OCI-LY1 (cell line): ENCODE measurements around the gene OR8B4.

Experiments used
- H2AFZ ChIP-seq: fragments of 200-600 bp; sonication (generic), shearing (Covaris generic); 2 replicates; pipeline ENCODE4 v1.6.0; 2014; ENCODE audit warnings: antibody characterized with exemption, mild to moderate bottlenecking, low read length
- H3F3A ChIP-seq: fragments of 200-600 bp; sonication (generic), shearing (Covaris generic); 2 replicates; pipeline ENCODE4 v1.6.0; 2014; ENCODE audit warnings: mild to moderate bottlenecking, antibody characterized with exemption, low read length, moderate library complexity; ENCODE audit not compliant: insufficient read depth
- H3K27ac ChIP-seq: fragments of 200-600 bp; sonication (generic); 2 replicates; pipeline ENCODE4 v1.5.1; 2014; ENCODE audit warnings: low read length, mixed run types, mild to moderate bottlenecking, low read depth; ENCODE audit not compliant: poor library complexity, severe bottlenecking
- H3K27me3 ChIP-seq: fragments of 200-600 bp; sonication (generic); 2 replicates; pipeline ENCODE4 v1.6.0; 2014; ENCODE audit warnings: antibody characterized with exemption, mild to moderate bottlenecking, low read length, moderate library complexity; ENCODE audit not compliant: insufficient read depth
- H3K36me3 ChIP-seq: fragments of 200-600 bp; sonication (generic); 2 replicates; pipeline ENCODE4 v1.6.1; 2014; ENCODE audit warnings: mild to moderate bottlenecking, antibody characterized with exemption, low read length, moderate library complexity, mixed read lengths; ENCODE audit not compliant: insufficient read depth
- H3K4me1 ChIP-seq: fragments of 200-600 bp; sonication (generic); 2 replicates; pipeline ENCODE4 v1.5.1; 2014; ENCODE audit warnings: mild to moderate bottlenecking, low read length, moderate library complexity; ENCODE audit not compliant: insufficient read depth, severe bottlenecking
- H3K4me2 ChIP-seq: fragments of 200-600 bp; sonication (generic), shearing (Covaris generic); 2 replicates; pipeline ENCODE4 v1.6.1; 2014; ENCODE audit warnings: low read length
- H3K4me3 ChIP-seq: fragments of 200-600 bp; sonication (generic); 2 replicates; pipeline ENCODE4 v1.5.1; 2014; ENCODE audit warnings: low read length, low read depth, mild to moderate bottlenecking, mixed read lengths; ENCODE audit not compliant: poor library complexity, severe bottlenecking
- H3K79me2 ChIP-seq: fragments of 200-600 bp; shearing (Covaris generic); 2 replicates; pipeline ENCODE4 v1.6.1; 2016; ENCODE audit warnings: mixed run types, low read length, mixed read lengths; ENCODE audit not compliant: insufficient read depth
- H3K9ac ChIP-seq: fragments of 200-600 bp; sonication (generic), shearing (Covaris generic); 2 replicates; pipeline ENCODE4 v1.6.1; 2014; ENCODE audit warnings: mild to moderate bottlenecking, low read length, mixed read lengths
- H3K9me2 ChIP-seq: fragments of 200-600 bp; sonication (generic), shearing (Covaris generic); 2 replicates; pipeline ENCODE4 v1.6.1; 2014; ENCODE audit warnings: low read depth, mild to moderate bottlenecking, low read length, mixed read lengths
- H3K9me3 ChIP-seq: fragments of 200-600 bp; shearing (Covaris generic); 2 replicates; pipeline ENCODE4 v1.6.1; 2014; ENCODE audit warnings: low read length, mixed read lengths
- H4K20me1 ChIP-seq: fragments of 200-600 bp; sonication (generic), shearing (Covaris generic); 2 replicates; pipeline ENCODE4 v1.6.0; 2016; ENCODE audit warnings: mild to moderate bottlenecking, low read length; ENCODE audit not compliant: insufficient read depth
- CTCF ChIP-seq: fragments of 200-600 bp; sonication (generic), shearing (Covaris generic); IDR thresholded peaks from 2 replicates; pipeline ENCODE4 v1.5.1; 2017; ENCODE audit warnings: mild to moderate bottlenecking, antibody characterized with exemption, low read length, moderate library complexity, mixed read lengths
- EZH2 ChIP-seq: fragments of 200-600 bp; sonication (generic), shearing (Covaris generic); IDR thresholded peaks from 2 replicates; pipeline ENCODE4 v1.8.0; 2017; ENCODE audit warnings: borderline replicate concordance, mixed run types, mild to moderate bottlenecking, antibody characterized with exemption, low read length, moderate library complexity, mixed read lengths

The OR8B4 gene

GRCh38 chr11:124441081-124441480, 16.4 kb upstream of the OR8B4 start:
- no peak overlapping the region for H3K27ac ChIP-seq
- H3K27me3 ChIP-seq = no peaks in the 10 kb centered on the region
- H3K36me3 ChIP-seq = no peaks in the 10 kb centered on the region
- no peaks in the 10 kb centered on the region for H4K20me1 ChIP-seq
- H2AFZ ChIP-seq = no peak overlapping the region
- H3K79me2 ChIP-seq = no peaks in the 10 kb centered on the region
- H3K4me2 ChIP-seq = no peak overlapping the region
- no peaks in the 10 kb centered on the region for H3F3A ChIP-seq
- no peak overlapping the region for H3K4me3 ChIP-seq
- H3K9me2 ChIP-seq = no peaks in the 10 kb centered on the region
- H3K9me3 ChIP-seq = no peaks in the 10 kb centered on the region
- TF ChIP-seq EZH2 (no peak), CTCF (no peak)
- H3K9ac ChIP-seq = no peak overlapping the region
- no peaks in the 10 kb centered on the region for H3K4me1 ChIP-seq

GRCh38 chr11:124440608-124441007, 15.9 kb upstream of the OR8B4 start:
- TF ChIP-seq CTCF (no peak), EZH2 (no peak)
- Histone ChIP-seq H3K79me2 (no peaks in the 10 kb centered on the region), H4K20me1 (no peaks in the 10 kb centered on the region), H3K9me3 (no peaks in the 10 kb centered on the region), H3K4me2 (no peak overlapping the region), H3K4me3 (no peak overlapping the region), H3K36me3 (no peaks in the 10 kb centered on the region), H3K9ac (no peak overlapping the region), H3K27ac (no peak overlapping the region), H3K27me3 (no peaks in the 10 kb centered on the region), H2AFZ (no peak overlapping the region), H3K4me1 (no peaks in the 10 kb centered on the region), H3K9me2 (no peaks in the 10 kb centered on the region), H3F3A (no peaks in the 10 kb centered on the region)

GRCh38 chr11:124434699-124435098, 10.0 kb upstream of the OR8B4 start:
- H3K27me3 ChIP-seq = no peaks in the 10 kb centered on the region
- no peaks in the 10 kb centered on the region for H3K9me3 ChIP-seq
- no peaks in the 10 kb centered on the region for H3K36me3 ChIP-seq
- no peak overlapping the region for H3K9ac ChIP-seq
- no peaks in the 10 kb centered on the region for H3F3A ChIP-seq
- H3K4me2 ChIP-seq = no peak overlapping the region
- H3K27ac ChIP-seq = no peak overlapping the region
- no peaks in the 10 kb centered on the region for H3K79me2 ChIP-seq
- TF ChIP-seq EZH2 (no peak), CTCF (no peak)
- H3K9me2 ChIP-seq = no peaks in the 10 kb centered on the region
- no peaks in the 10 kb centered on the region for H3K4me1 ChIP-seq
- H2AFZ ChIP-seq = no peak overlapping the region
- no peaks in the 10 kb centered on the region for H4K20me1 ChIP-seq
- H3K4me3 ChIP-seq = no peak overlapping the region
